Uterus (tissue), 2 donors: ENCODE results near the gene CDH22.

Experiments used
- CTCF ChIP-seq, 4 experiments: fragments of 200-600 bp in 2 of 4; fragments of 450-650 bp in 2 of 4; sonication (generic) in 2 of 4; IDR thresholded peaks; one replicate each; pipeline ENCODE4 v1.5.1; 2016 to 2019; ENCODE audit warnings: antibody characterized with exemption in 4 of 4, mild to moderate bottlenecking in 2 of 4, moderate library complexity in 1 of 4
- POLR2A ChIP-seq, 2 donors: fragments of 450-650 bp; IDR thresholded peaks; one replicate each; pipeline ENCODE4 v1.6.1; 2016; ENCODE audit warnings: antibody characterized with exemption in 2 of 2, mild to moderate bottlenecking in 1 of 2, moderate library complexity in 1 of 2

- TF ChIP-seq CTCF (IDR thresholded peaks at IDR 0.05) (no peak), POLR2A (IDR thresholded peaks at IDR 0.05) (no peak)
Observed at GRCh38 chr20:46350201-46350985, 42.1 kb upstream of the CDH22 start.
